Activated CD8-positive, alpha-beta memory T cell treated with anti-CD3 and anti-CD28 coated beads for 48 hours (primary cell): ENCODE measurements around the gene CNKSR3.

Source experiments
- DNase-seq, 3 experiments: peaks; one replicate each; pipeline ENCODE4 v3.0.0-alpha.2; 2020; ENCODE audit warnings: low read depth in 2 of 3, low spot score in 2 of 3

Gene CNKSR3

GRCh38 chr6:154503658-154504057 lies 6.8 kb downstream of the CNKSR3 start:
- no peak for DNase-seq

- no peak for DNase-seq
Measured at GRCh38 chr6:154502553-154502952, 7.9 kb downstream of the CNKSR3 start.

GRCh38 chr6:154501578-154501868 lies 9.0 kb downstream of the CNKSR3 start:
- no peak for DNase-seq

GRCh38 chr6:154500769-154501577 lies 9.5 kb downstream of the CNKSR3 start:
- DNase-seq, result no peak

- DNase-seq, result no peak
Measured at GRCh38 chr6:154499855-154500589, 10.5 kb downstream of the CNKSR3 start.

GRCh38 chr6:154498340-154498934 lies 12.0 kb downstream of the CNKSR3 start:
- DNase-seq, result no peak

GRCh38 chr6:154496793-154497517 lies 13.5 kb downstream of the CNKSR3 start:
- no peak for DNase-seq

- no peak for DNase-seq
Measured at GRCh38 chr6:154496186-154496585, 14.3 kb downstream of the CNKSR3 start.

GRCh38 chr6:154494592-154495311 lies 15.7 kb downstream of the CNKSR3 start:
- DNase-seq, result no peak

GRCh38 chr6:154491567-154492470 lies 18.7 kb downstream of the CNKSR3 start:
- DNase-seq, result no peak

- no peak for DNase-seq
Measured at GRCh38 chr6:154489822-154490221, 20.7 kb downstream of the CNKSR3 start.

- DNase-seq, result no peak
Measured at GRCh38 chr6:154488802-154489437, 21.6 kb downstream of the CNKSR3 start.

- DNase-seq, result no peak
Measured at GRCh38 chr6:154488248-154488593, 22.3 kb downstream of the CNKSR3 start.

GRCh38 chr6:154487367-154488247 lies 22.9 kb downstream of the CNKSR3 start:
- no peak for DNase-seq

- DNase-seq, result no peak
Measured at GRCh38 chr6:154485815-154486214, 24.7 kb downstream of the CNKSR3 start.

GRCh38 chr6:154484942-154485341 lies 25.5 kb downstream of the CNKSR3 start:
- DNase-seq, result no peak

GRCh38 chr6:154482858-154483257 lies 27.6 kb downstream of the CNKSR3 start:
- no peak for DNase-seq

GRCh38 chr6:154481521-154482013 lies 28.9 kb downstream of the CNKSR3 start:
- no peak for DNase-seq
